ENCODE measurements around the gene POLR3A. TPM values are rescaled to one million over a fixed set of nuclear protein-coding genes. Genes with fewer than 3 reads are reported as not detected.

POLR3A gene
- polyA plus RNA-seq, 1 donor from 2014 or later, result 15.6 TPM

- Histone ChIP-seq H3F3A (ENCODE audit: insufficient read depth, low read length, poor library complexity, severe bottlenecking) (no peaks in the 10 kb centered on the region), H3K4me2 (ENCODE audit: low read length) (no peak overlapping the region), H3K27ac (ENCODE audit: low read length) (no peak overlapping the region), H3K27me3 (ENCODE audit: insufficient read depth, low read depth, low read length) (no peaks in the 10 kb centered on the region), H3K9me2 (ENCODE audit: insufficient read depth, low read length) (no peaks in the 10 kb centered on the region), H2AFZ (ENCODE audit: low read depth, low read length) (no peak overlapping the region), H3K79me2 (replicated peaks; ENCODE audit: insufficient read depth, low read length) (no peaks in the 10 kb centered on the region), H3K36me3 (ENCODE audit: insufficient read depth, low read length) (peaks cover 12% of the 10 kb centered on the region), H3K4me3 (ENCODE audit: low read length) (no peak overlapping the region), H3K9ac (ENCODE audit: low read length) (no peak overlapping the region), H4K20me1 (ENCODE audit: insufficient read depth) (no peaks in the 10 kb centered on the region), H3K9me3 (ENCODE audit: low read length) (no peaks in the 10 kb centered on the region)
- TF ChIP-seq MXI1 (conservative IDR thresholded peaks at IDR 0.05; ENCODE audit: poor library complexity, severe bottlenecking) (no peak), RAD21 (conservative IDR thresholded peaks at IDR 0.05) (no peak), EP300 (conservative IDR thresholded peaks at IDR 0.05; ENCODE audit: poor library complexity, severe bottlenecking) (no peak), SMC3 (conservative IDR thresholded peaks at IDR 0.05; ENCODE audit: poor library complexity) (no peak), TAF1 (IDR thresholded peaks at IDR 0.05; ENCODE audit: low read depth) (no peak), EZH2 (IDR thresholded peaks at IDR 0.05; ENCODE audit: borderline replicate concordance, insufficient read depth, low read length, poor library complexity, severe bottlenecking) (no peak), CTCF (IDR thresholded peaks at IDR 0.05; ENCODE audit: poor library complexity, severe bottlenecking) (no peak), POLR2AphosphoS5 (IDR thresholded peaks at IDR 0.05) (no peak), REST (IDR thresholded peaks at IDR 0.05; ENCODE audit: borderline replicate concordance) (no peak)
Observed at GRCh38 chr10:78007172-78007571, 22.1 kb downstream of the POLR3A start.

- TF ChIP-seq POLR2AphosphoS5 (IDR thresholded peaks at IDR 0.05) (no peak), MXI1 (conservative IDR thresholded peaks at IDR 0.05; ENCODE audit: poor library complexity, severe bottlenecking) (no peak), RAD21 (conservative IDR thresholded peaks at IDR 0.05) (peak; percentile 77), REST (IDR thresholded peaks at IDR 0.05; ENCODE audit: borderline replicate concordance) (no peak), CTCF (IDR thresholded peaks at IDR 0.05; ENCODE audit: poor library complexity, severe bottlenecking) (peak; percentile 66), SMC3 (conservative IDR thresholded peaks at IDR 0.05; ENCODE audit: poor library complexity) (peak; percentile 77)
- no peak overlapping the region for H2AFZ ChIP-seq (ENCODE audit: low read depth, low read length)
Observed at GRCh38 chr10:78004215-78005026, 24.9 kb downstream of the POLR3A start.

More at GRCh38 chr10:78004215-78005026, 24.9 kb downstream of the POLR3A start:
- Histone ChIP-seq H3K9me3 (ENCODE audit: low read length) (no peaks in the 10 kb centered on the region), H3K36me3 (ENCODE audit: insufficient read depth, low read length) (peaks cover 6% of the 10 kb centered on the region), H3K4me2 (ENCODE audit: low read length) (no peak overlapping the region), H3K4me3 (ENCODE audit: low read length) (no peak overlapping the region), H4K20me1 (ENCODE audit: insufficient read depth) (no peaks in the 10 kb centered on the region), H3F3A (ENCODE audit: insufficient read depth, low read length, poor library complexity, severe bottlenecking) (no peaks in the 10 kb centered on the region), H3K9me2 (ENCODE audit: insufficient read depth, low read length) (no peaks in the 10 kb centered on the region), H3K9ac (ENCODE audit: low read length) (no peak overlapping the region), H3K79me2 (replicated peaks; ENCODE audit: insufficient read depth, low read length) (no peaks in the 10 kb centered on the region), H3K27ac (ENCODE audit: low read length) (no peak overlapping the region), H3K27me3 (ENCODE audit: insufficient read depth, low read depth, low read length) (no peaks in the 10 kb centered on the region)

Data from neural cell (in vitro differentiated cells).